HepG2 (cell line): ENCODE results near the gene ARL8B. TPM values are rescaled to one million over a fixed set of nuclear protein-coding genes. Genes with fewer than 3 reads are reported as not detected.

Experiments
- ARID5B ChIP-seq: IDR thresholded peaks from 2 replicates; pipeline ENCODE4 v1.4.0; 2020; ENCODE audit warnings: mild to moderate bottlenecking, missing genetic modification reagents
- CTCF ChIP-seq: sonication (generic); formaldehyde crosslinking; IDR thresholded peaks from 2 replicates; pipeline ENCODE4 v1.5.0; 2020; ENCODE audit warnings: mild to moderate bottlenecking, missing genetic modification reagents, moderate library complexity
- MAFG ChIP-seq: sonication (generic); formaldehyde crosslinking; IDR thresholded peaks from 2 replicates; pipeline ENCODE4 v1.5.1; 2020; ENCODE audit warnings: mild to moderate bottlenecking, missing genetic modification reagents
- PRDM10 ChIP-seq: sonication (generic); formaldehyde crosslinking; IDR thresholded peaks from 2 replicates; pipeline ENCODE4 v1.4.0; 2020; ENCODE audit warnings: low read depth, missing genetic modification reagents
- SMC3 ChIP-seq: IDR thresholded peaks from 2 replicates; pipeline ENCODE4 v1.6.1; 2011; ENCODE audit warnings: low read length, improper control_type of control experiment
- SP4 ChIP-seq: sonication (generic); formaldehyde crosslinking; IDR thresholded peaks from 2 replicates; pipeline ENCODE4 v1.8.1; 2023; ENCODE audit warnings: mild to moderate bottlenecking, missing genetic modification reagents
- SRSF1 ChIP-seq: fragments of 200-400 bp; formaldehyde crosslinking; optimal IDR thresholded peaks from 2 replicates; pipeline ENCODE3; 2017; ENCODE audit warnings: mild to moderate bottlenecking, low read depth, low read length, moderate library complexity
- SRSF9 ChIP-seq: fragments of 200-400 bp; formaldehyde crosslinking; IDR thresholded peaks from 2 replicates; pipeline ENCODE4 v1.6.1; 2018; ENCODE audit warnings: borderline replicate concordance, mild to moderate bottlenecking, low read depth, low read length; ENCODE audit not compliant: insufficient read depth, poor library complexity, severe bottlenecking
- ZBTB26 ChIP-seq: IDR thresholded peaks from 2 replicates; pipeline ENCODE4 v1.6.1; 2016; ENCODE audit warnings: missing compliant biosample characterization, missing genetic modification reagents, borderline replicate concordance
- ZBTB49 ChIP-seq: sonication (generic); formaldehyde crosslinking; IDR thresholded peaks from 2 replicates; pipeline ENCODE4 v1.4.0; 2020; ENCODE audit warnings: missing genetic modification reagents, borderline replicate concordance
- ZSCAN30 ChIP-seq: sonication (generic); formaldehyde crosslinking; IDR thresholded peaks from 2 replicates; pipeline ENCODE4 v1.5.0; 2020; ENCODE audit warnings: mild to moderate bottlenecking, missing genetic modification reagents
- ZSCAN5A ChIP-seq: sonication (generic); formaldehyde crosslinking; IDR thresholded peaks from 2 replicates; pipeline ENCODE4 v1.8.0; 2022; ENCODE audit warnings: mild to moderate bottlenecking, missing genetic modification reagents, borderline replicate concordance
- polyA plus RNA-seq, 8 experiments: library from polyadenylated mRNA; depleted of rRNA in 3 of 8; stranded (reverse) in 7 of 8; unstranded in 1 of 8; fragments of >200 nt; fragmentation: Illumina TruSeq in 4 of 8; extraction: Trizol in 4 of 8; gene quantifications; 2 replicates each; pipeline versions ENCODE4 v1.2.1 to v1.2.3, GENCODE V29; 2011 to 2016; ENCODE audit warnings: low read depth in 4 of 8, missing spikeins in 1 of 8, mixed read lengths in 1 of 8; ENCODE audit not compliant: insufficient read depth in 1 of 8
- total RNA-seq, 5 experiments: library from RNA; depleted of rRNA; stranded (reverse); fragments of >200 nt; fragmentation: Illumina TruSeq; extraction: Trizol; gene quantifications; 2 replicates each; pipeline ENCODE4 v1.2.3, GENCODE V29; 2016; ENCODE audit warnings: low read depth in 1 of 5

ARL8B gene
- total and polyA plus RNA-seq, 2 of the 13 experiments (the other 11 are each of a cell fraction or from before 2014, with no cell fraction given): 23.5 to 30.4 TPM

- TF ChIP-seq ARID5B (CRISPR knock-in tag) (0 out of 2 replicates have a peak, but pooled peaks have one; percentile 34), SRSF9 (no peak), SRSF1 (no peak), CTCF (CRISPR knock-in tag) (peak; percentile 77), ZBTB26 (CRISPR knock-in tag) (no peak), ZSCAN30 (CRISPR knock-in tag) (no peak), SMC3 (peak; percentile 22; the same call in 1 of the 2 replicates), SP4 (CRISPR knock-in tag) (no peak), MAFG (CRISPR knock-in tag) (no peak), ZSCAN5A (CRISPR knock-in tag) (no peak), PRDM10 (CRISPR knock-in tag) (no peak), ZBTB49 (CRISPR knock-in tag) (no peak)
Observed at GRCh38 chr3:5136211-5136918, 14.3 kb downstream of the ARL8B start (continued).
